ENCODE measurements around the gene ASAH2B.
"Not testable (repeated sequence)": the region's sequence is repeated elsewhere in the genome, so short reads cannot be mapped to it uniquely, and the experiment has no call there.

- TF ChIP-seq CTCF, POLR2A (IDR thresholded peaks at IDR 0.05): not testable (repeated sequence)
These were observed 40.3 kb downstream of the ASAH2B start for GRCh38 chr10:50780036-50780435.

Data from Peyer's patch (tissue), 4 donors.